OCI-LY1 (cell line): ENCODE results near the gene HAUS2.
"Not testable (repeated sequence)": the region's sequence is repeated elsewhere in the genome, so short reads cannot be mapped to it uniquely, and the experiment has no call there.

Source experiments
- EZH2 ChIP-seq: fragments of 200-600 bp; sonication (generic), shearing (Covaris generic); IDR thresholded peaks from 2 replicates; pipeline ENCODE4 v1.8.0; 2017; ENCODE audit warnings: borderline replicate concordance, mixed run types, mild to moderate bottlenecking, antibody characterized with exemption, low read length, moderate library complexity, mixed read lengths
- TF ChIP-seq, protein P1 (sequence below): fragments of 200-600 bp; sonication (generic), shearing (Covaris generic); IDR thresholded peaks from 2 replicates; pipeline ENCODE4 v1.5.1; 2017; ENCODE audit warnings: mild to moderate bottlenecking, antibody characterized with exemption, low read length, moderate library complexity, mixed read lengths

GRCh38 chr15:42601316-42601715, 52.7 kb downstream of the HAUS2 start:
- TF ChIP-seq, protein P1, sequence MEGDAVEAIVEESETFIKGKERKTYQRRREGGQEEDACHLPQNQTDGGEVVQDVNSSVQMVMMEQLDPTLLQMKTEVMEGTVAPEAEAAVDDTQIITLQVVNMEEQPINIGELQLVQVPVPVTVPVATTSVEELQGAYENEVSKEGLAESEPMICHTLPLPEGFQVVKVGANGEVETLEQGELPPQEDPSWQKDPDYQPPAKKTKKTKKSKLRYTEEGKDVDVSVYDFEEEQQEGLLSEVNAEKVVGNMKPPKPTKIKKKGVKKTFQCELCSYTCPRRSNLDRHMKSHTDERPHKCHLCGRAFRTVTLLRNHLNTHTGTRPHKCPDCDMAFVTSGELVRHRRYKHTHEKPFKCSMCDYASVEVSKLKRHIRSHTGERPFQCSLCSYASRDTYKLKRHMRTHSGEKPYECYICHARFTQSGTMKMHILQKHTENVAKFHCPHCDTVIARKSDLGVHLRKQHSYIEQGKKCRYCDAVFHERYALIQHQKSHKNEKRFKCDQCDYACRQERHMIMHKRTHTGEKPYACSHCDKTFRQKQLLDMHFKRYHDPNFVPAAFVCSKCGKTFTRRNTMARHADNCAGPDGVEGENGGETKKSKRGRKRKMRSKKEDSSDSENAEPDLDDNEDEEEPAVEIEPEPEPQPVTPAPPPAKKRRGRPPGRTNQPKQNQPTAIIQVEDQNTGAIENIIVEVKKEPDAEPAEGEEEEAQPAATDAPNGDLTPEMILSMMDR = not testable (repeated sequence)
- not testable (repeated sequence) for TF ChIP-seq EZH2
